NCI-H2171 (cell line): ENCODE measurements around the gene PAMR1.

Experiments
- DNase-seq: peaks from one replicate; lab custom pipeline; 2025; lab: John Stamatoyannopoulos, UW

The PAMR1 gene

GRCh38 chr11:35402751-35403660 lies 122.4 kb downstream of the PAMR1 start:
- no peak for DNase-seq

GRCh38 chr11:35398881-35399280 lies 126.5 kb downstream of the PAMR1 start:
- DNase-seq, result no peak

DNA sequence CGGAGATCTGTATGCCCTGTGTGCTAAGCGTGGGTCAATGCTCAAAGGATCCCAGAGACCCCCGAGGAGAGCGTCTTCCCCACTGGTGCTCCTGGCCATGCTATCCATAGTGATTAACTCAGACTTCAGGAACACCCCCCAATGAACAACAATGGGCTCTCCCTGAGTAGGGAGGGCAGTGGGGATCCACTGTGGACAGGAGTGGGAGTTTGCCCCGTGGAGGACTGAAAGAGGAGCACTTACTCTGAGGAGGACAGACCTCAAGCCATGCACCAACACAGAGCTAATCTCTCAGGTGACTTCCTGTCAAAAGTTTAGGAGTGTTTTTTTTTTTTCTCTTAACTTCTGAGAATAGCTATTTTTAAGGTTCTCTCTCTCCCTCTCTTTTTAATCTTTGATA lies 130.5 kb downstream of the PAMR1 start:
- no peak for DNase-seq

- DNase-seq, result peak; percentile 42
Observed at GRCh38 chr11:35393098-35393497, 132.3 kb downstream of the PAMR1 start.

GRCh38 chr11:35391922-35392688 lies 133.3 kb downstream of the PAMR1 start:
- DNase-seq, result peak; percentile 73

DNA sequence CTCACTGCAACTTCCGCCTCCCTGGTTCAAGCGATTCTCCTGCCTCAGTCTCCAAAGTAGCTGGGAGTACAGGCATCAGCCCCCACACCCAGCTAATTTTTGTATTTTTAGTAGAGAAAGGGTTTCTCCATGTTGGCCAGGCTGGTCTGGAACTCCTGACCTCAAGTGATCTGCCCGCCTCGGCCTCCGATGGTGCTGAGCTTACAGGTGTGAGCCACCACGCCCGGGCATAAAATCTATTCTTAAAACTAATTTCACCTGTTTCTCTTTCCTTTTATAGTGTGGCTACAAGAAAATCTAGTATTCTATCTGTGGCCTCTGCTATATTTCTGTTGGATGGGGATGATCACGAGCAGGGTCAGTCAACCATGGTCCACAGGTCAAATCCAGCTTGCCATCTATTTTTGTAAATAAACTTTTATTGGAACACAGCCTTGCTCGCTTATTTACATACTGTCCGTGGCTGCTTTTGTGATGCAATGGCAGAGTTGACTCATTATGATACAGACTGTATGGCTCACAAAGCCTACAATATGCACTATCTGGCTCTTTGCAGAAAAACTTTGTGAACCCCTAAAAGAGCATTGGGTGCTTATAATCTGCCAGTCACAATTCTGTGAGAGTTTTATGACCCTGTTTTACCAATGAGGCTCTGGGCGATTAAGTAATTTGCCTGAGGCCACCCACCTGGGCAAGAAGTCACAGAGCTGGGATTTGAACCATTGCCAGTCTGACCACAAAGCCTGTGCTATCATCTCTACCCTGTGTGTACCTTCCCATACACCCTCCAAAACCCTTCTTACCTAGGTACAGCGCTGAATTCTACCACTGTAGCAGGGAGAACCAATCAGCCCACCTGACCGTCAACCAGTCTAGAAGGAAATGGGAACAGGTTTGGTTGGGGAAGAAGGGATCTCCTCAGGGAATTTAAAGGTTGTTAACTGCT lies 134.4 kb downstream of the PAMR1 start:
- DNase-seq, result no peak

DNA sequence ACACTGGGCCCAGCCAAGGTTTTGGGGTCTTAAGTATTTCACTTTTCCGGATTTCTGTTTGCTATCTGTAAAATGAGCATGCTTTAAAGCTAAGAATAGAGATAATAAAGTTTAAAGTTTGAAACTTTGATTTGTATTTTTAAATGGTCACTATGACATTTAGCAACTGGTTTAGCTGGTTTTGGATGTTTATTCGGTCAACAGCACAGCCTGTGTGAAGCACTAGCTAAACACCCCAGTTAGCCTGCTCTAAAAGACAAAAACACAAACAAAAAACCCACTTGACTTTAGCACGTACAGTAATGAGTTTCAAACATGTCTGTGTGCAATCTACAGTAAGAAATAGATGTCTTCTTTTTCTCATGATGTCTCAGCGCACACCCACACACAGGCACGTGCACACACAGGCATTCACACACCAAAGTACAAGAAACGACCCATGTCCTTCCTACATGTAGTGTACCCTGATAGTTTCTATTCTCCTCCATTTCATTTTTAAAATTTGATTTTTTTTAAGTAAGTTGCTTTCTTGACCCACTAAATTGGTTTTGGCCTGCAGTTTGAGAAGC lies 135.4 kb downstream of the PAMR1 start:
- DNase-seq, result no peak

GRCh38 chr11:35389112-35389511 lies 136.3 kb downstream of the PAMR1 start:
- DNase-seq, result no peak

- DNase-seq, result no peak
Observed at GRCh38 chr11:35388061-35388460, 137.4 kb downstream of the PAMR1 start.

- no peak for DNase-seq
Observed at GRCh38 chr11:35387111-35387982, 138.1 kb downstream of the PAMR1 start.

DNA sequence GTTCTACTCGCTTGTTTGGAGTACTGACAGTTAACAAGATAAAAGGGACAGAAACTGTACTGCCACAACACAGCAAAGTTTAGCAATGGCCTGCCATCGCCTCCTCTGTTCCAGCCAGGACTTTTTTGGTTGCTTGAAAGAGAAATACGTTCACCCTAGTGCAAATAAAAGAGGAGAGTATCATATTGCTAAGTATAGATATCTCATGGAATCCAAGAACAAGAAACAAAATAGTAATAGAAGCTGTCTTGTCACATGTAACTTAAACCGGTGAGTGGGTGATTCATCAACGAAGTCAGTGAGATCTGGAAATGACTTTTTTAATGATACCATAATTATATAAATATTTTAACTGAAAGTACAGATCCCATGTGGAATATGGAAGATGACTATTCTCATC lies 141.5 kb downstream of the PAMR1 start:
- no peak for DNase-seq
